Measurements from ENCODE around the gene GIMAP8.

GIMAP8 gene

GRCh38 chr7:150421831-150422230, 28.6 kb upstream of the GIMAP8 start:
- Histone ChIP-seq H3K9me3 (ENCODE audit: control insufficient read depth, low read length) (no peaks in the 10 kb centered on the region), H3K36me3 (ENCODE audit: control insufficient read depth, insufficient read depth, low read length) (no peaks in the 10 kb centered on the region), H3K4me3 (ENCODE audit: insufficient read depth, low read depth, low read length, poor library complexity, severe bottlenecking) (no peak overlapping the region), H3K27me3 (replicated peaks; ENCODE audit: control insufficient read depth, insufficient read depth, low read length, poor library complexity, severe bottlenecking) (no peaks in the 10 kb centered on the region), H3K4me1 (ENCODE audit: control insufficient read depth, insufficient read depth, low read length, poor library complexity, severe bottlenecking) (no peaks in the 10 kb centered on the region), H3K27ac (ENCODE audit: insufficient read depth, low read length, poor library complexity, severe bottlenecking) (no peak overlapping the region)
- DNase-seq, result no peak

GRCh38 chr7:150425670-150426069, 24.8 kb upstream of the GIMAP8 start:
- Histone ChIP-seq H3K4me3 (ENCODE audit: insufficient read depth, low read depth, low read length, poor library complexity, severe bottlenecking) (no peak overlapping the region), H3K4me1 (ENCODE audit: control insufficient read depth, insufficient read depth, low read length, poor library complexity, severe bottlenecking) (no peaks in the 10 kb centered on the region), H3K27me3 (replicated peaks; ENCODE audit: control insufficient read depth, insufficient read depth, low read length, poor library complexity, severe bottlenecking) (no peaks in the 10 kb centered on the region), H3K27ac (ENCODE audit: insufficient read depth, low read length, poor library complexity, severe bottlenecking) (no peak overlapping the region), H3K9me3 (ENCODE audit: control insufficient read depth, low read length) (no peaks in the 10 kb centered on the region), H3K36me3 (ENCODE audit: control insufficient read depth, insufficient read depth, low read length) (no peaks in the 10 kb centered on the region)
- DNase-seq, result no peak

- Histone ChIP-seq H3K9me3 (ENCODE audit: control insufficient read depth, low read length) (no peaks in the 10 kb centered on the region), H3K4me1 (ENCODE audit: control insufficient read depth, insufficient read depth, low read length, poor library complexity, severe bottlenecking) (no peaks in the 10 kb centered on the region), H3K4me3 (ENCODE audit: insufficient read depth, low read depth, low read length, poor library complexity, severe bottlenecking) (no peak overlapping the region), H3K27me3 (replicated peaks; ENCODE audit: control insufficient read depth, insufficient read depth, low read length, poor library complexity, severe bottlenecking) (no peaks in the 10 kb centered on the region), H3K36me3 (ENCODE audit: control insufficient read depth, insufficient read depth, low read length) (no peaks in the 10 kb centered on the region), H3K27ac (ENCODE audit: insufficient read depth, low read length, poor library complexity, severe bottlenecking) (no peak overlapping the region)
- DNase-seq, result no peak
Measured at GRCh38 chr7:150428671-150429451, 21.6 kb upstream of the GIMAP8 start.

- no peaks in the 10 kb centered on the region for H3K27me3 ChIP-seq (replicated peaks; ENCODE audit: control insufficient read depth, insufficient read depth, low read length, poor library complexity, severe bottlenecking)
- no peak for DNase-seq
- H3K36me3 ChIP-seq (ENCODE audit: control insufficient read depth, insufficient read depth, low read length), result no peaks in the 10 kb centered on the region
- no peaks in the 10 kb centered on the region for H3K9me3 ChIP-seq (ENCODE audit: control insufficient read depth, low read length)
- no peak overlapping the region for H3K4me3 ChIP-seq (ENCODE audit: insufficient read depth, low read depth, low read length, poor library complexity, severe bottlenecking)
- H3K4me1 ChIP-seq (ENCODE audit: control insufficient read depth, insufficient read depth, low read length, poor library complexity, severe bottlenecking), result no peaks in the 10 kb centered on the region
- no peak overlapping the region for H3K27ac ChIP-seq (ENCODE audit: insufficient read depth, low read length, poor library complexity, severe bottlenecking)
Measured at GRCh38 chr7:150429699-150430098, 20.7 kb upstream of the GIMAP8 start.

- no peak for DNase-seq
- Histone ChIP-seq H3K36me3 (ENCODE audit: control insufficient read depth, insufficient read depth, low read length) (no peaks in the 10 kb centered on the region), H3K4me3 (ENCODE audit: insufficient read depth, low read depth, low read length, poor library complexity, severe bottlenecking) (no peak overlapping the region), H3K27me3 (replicated peaks; ENCODE audit: control insufficient read depth, insufficient read depth, low read length, poor library complexity, severe bottlenecking) (no peaks in the 10 kb centered on the region), H3K27ac (ENCODE audit: insufficient read depth, low read length, poor library complexity, severe bottlenecking) (no peak overlapping the region), H3K4me1 (ENCODE audit: control insufficient read depth, insufficient read depth, low read length, poor library complexity, severe bottlenecking) (no peaks in the 10 kb centered on the region), H3K9me3 (ENCODE audit: control insufficient read depth, low read length) (no peaks in the 10 kb centered on the region)
Measured at GRCh38 chr7:150430465-150431085, 19.9 kb upstream of the GIMAP8 start.

- Histone ChIP-seq H3K9me3 (ENCODE audit: control insufficient read depth, low read length) (no peaks in the 10 kb centered on the region), H3K27ac (ENCODE audit: insufficient read depth, low read length, poor library complexity, severe bottlenecking) (no peak overlapping the region), H3K27me3 (replicated peaks; ENCODE audit: control insufficient read depth, insufficient read depth, low read length, poor library complexity, severe bottlenecking) (no peaks in the 10 kb centered on the region), H3K36me3 (ENCODE audit: control insufficient read depth, insufficient read depth, low read length) (no peaks in the 10 kb centered on the region), H3K4me1 (ENCODE audit: control insufficient read depth, insufficient read depth, low read length, poor library complexity, severe bottlenecking) (no peaks in the 10 kb centered on the region), H3K4me3 (ENCODE audit: insufficient read depth, low read depth, low read length, poor library complexity, severe bottlenecking) (no peak overlapping the region)
- DNase-seq, result no peak
Measured at GRCh38 chr7:150431839-150432658, 18.4 kb upstream of the GIMAP8 start.

- Histone ChIP-seq H3K9me3 (ENCODE audit: control insufficient read depth, low read length) (no peaks in the 10 kb centered on the region), H3K4me1 (ENCODE audit: control insufficient read depth, insufficient read depth, low read length, poor library complexity, severe bottlenecking) (no peaks in the 10 kb centered on the region), H3K27ac (ENCODE audit: insufficient read depth, low read length, poor library complexity, severe bottlenecking) (no peak overlapping the region), H3K36me3 (ENCODE audit: control insufficient read depth, insufficient read depth, low read length) (no peaks in the 10 kb centered on the region), H3K4me3 (ENCODE audit: insufficient read depth, low read depth, low read length, poor library complexity, severe bottlenecking) (no peak overlapping the region), H3K27me3 (replicated peaks; ENCODE audit: control insufficient read depth, insufficient read depth, low read length, poor library complexity, severe bottlenecking) (no peaks in the 10 kb centered on the region)
- no peak for DNase-seq
Measured at GRCh38 chr7:150432915-150433892, 17.2 kb upstream of the GIMAP8 start.

- no peak overlapping the region for H3K4me3 ChIP-seq (ENCODE audit: insufficient read depth, low read depth, low read length, poor library complexity, severe bottlenecking)
- H3K9me3 ChIP-seq (ENCODE audit: control insufficient read depth, low read length), result no peaks in the 10 kb centered on the region
- DNase-seq, result no peak
- no peaks in the 10 kb centered on the region for H3K27me3 ChIP-seq (replicated peaks; ENCODE audit: control insufficient read depth, insufficient read depth, low read length, poor library complexity, severe bottlenecking)
- H3K36me3 ChIP-seq (ENCODE audit: control insufficient read depth, insufficient read depth, low read length), result no peaks in the 10 kb centered on the region
- H3K27ac ChIP-seq (ENCODE audit: insufficient read depth, low read length, poor library complexity, severe bottlenecking), result no peak overlapping the region
- no peaks in the 10 kb centered on the region for H3K4me1 ChIP-seq (ENCODE audit: control insufficient read depth, insufficient read depth, low read length, poor library complexity, severe bottlenecking)
Measured at GRCh38 chr7:150434240-150434639, 16.2 kb upstream of the GIMAP8 start.

GRCh38 chr7:150435047-150435389, 15.4 kb upstream of the GIMAP8 start:
- Histone ChIP-seq H3K36me3 (ENCODE audit: control insufficient read depth, insufficient read depth, low read length) (no peaks in the 10 kb centered on the region), H3K4me3 (ENCODE audit: insufficient read depth, low read depth, low read length, poor library complexity, severe bottlenecking) (no peak overlapping the region), H3K27ac (ENCODE audit: insufficient read depth, low read length, poor library complexity, severe bottlenecking) (no peak overlapping the region)

More at GRCh38 chr7:150435047-150435389, 15.4 kb upstream of the GIMAP8 start:
- Histone ChIP-seq H3K4me1 (ENCODE audit: control insufficient read depth, insufficient read depth, low read length, poor library complexity, severe bottlenecking) (peaks cover 3% of the 10 kb centered on the region), H3K27me3 (replicated peaks; ENCODE audit: control insufficient read depth, insufficient read depth, low read length, poor library complexity, severe bottlenecking) (no peaks in the 10 kb centered on the region), H3K9me3 (ENCODE audit: control insufficient read depth, low read length) (no peaks in the 10 kb centered on the region)
- DNase-seq, result no peak
